IMR-90 (cell line): ENCODE data around the gene SCLY.

ENCODE experiments used
- CEBPB ChIP-seq: IDR thresholded peaks from 2 replicates; pipeline ENCODE4 v1.6.1; 2012; ENCODE audit warnings: low read depth, low read length, improper control_type of control experiment
- MAFK ChIP-seq: IDR thresholded peaks from 2 replicates; pipeline ENCODE4 v1.6.1; 2012; ENCODE audit warnings: low read depth, low read length, improper control_type of control experiment
- POLR2A ChIP-seq: IDR thresholded peaks from 2 replicates; pipeline ENCODE4 v1.6.1; 2012; ENCODE audit warnings: mild to moderate bottlenecking, low read depth, low read length
- SMC3 ChIP-seq: fragments of 150-350 bp; IDR thresholded peaks from 2 replicates; pipeline ENCODE4 v1.6.1; 2016; ENCODE audit warnings: low read depth, mild to moderate bottlenecking, antibody characterized with exemption, low read length, moderate library complexity
- TF ChIP-seq, protein P1 (sequence below): conservative IDR thresholded peaks from 2 replicates; pipeline ENCODE4 v1.5.1; 2012; ENCODE audit warnings: mild to moderate bottlenecking, low read depth, low read length, improper control_type of control experiment

DNA sequence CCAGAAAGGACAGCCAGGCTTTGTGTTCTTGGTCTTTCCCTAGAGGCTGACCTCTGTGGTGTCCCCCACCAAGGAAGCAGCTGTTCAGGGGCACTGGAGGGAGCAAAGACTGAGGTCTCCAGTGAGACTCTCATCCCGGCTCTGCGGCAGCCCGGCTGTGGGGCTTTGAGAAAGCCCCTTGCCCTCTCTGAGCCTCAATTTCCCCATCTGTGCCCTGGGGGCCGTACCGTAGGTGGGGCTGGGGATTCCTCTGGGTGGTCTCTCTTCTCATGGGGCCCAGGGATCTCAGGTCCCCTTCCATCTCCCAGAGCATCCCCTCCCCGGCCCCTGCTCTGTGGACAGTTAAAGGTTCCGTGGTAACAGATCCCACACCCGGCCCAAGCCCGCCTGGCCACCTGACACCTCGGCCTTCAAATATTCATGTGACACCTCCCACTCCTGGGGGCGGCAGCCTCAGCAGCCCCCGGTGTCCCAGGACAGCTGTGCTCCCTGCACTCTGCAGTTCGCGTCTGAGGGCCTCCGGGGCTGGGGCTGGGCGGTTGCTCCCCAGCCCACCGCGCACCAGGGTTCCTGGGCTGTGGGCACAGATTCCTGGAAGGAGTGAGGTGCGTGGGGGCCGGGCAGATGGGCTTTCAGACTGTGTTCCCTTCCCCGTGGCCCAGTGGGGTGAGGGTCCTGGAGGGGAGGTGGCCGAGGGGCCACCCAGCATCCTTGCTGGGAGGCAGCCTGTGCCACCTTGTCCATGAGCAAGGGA, 62.6 kb downstream of the SCLY start:
- TF ChIP-seq, protein P1, sequence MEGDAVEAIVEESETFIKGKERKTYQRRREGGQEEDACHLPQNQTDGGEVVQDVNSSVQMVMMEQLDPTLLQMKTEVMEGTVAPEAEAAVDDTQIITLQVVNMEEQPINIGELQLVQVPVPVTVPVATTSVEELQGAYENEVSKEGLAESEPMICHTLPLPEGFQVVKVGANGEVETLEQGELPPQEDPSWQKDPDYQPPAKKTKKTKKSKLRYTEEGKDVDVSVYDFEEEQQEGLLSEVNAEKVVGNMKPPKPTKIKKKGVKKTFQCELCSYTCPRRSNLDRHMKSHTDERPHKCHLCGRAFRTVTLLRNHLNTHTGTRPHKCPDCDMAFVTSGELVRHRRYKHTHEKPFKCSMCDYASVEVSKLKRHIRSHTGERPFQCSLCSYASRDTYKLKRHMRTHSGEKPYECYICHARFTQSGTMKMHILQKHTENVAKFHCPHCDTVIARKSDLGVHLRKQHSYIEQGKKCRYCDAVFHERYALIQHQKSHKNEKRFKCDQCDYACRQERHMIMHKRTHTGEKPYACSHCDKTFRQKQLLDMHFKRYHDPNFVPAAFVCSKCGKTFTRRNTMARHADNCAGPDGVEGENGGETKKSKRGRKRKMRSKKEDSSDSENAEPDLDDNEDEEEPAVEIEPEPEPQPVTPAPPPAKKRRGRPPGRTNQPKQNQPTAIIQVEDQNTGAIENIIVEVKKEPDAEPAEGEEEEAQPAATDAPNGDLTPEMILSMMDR, result no peak
- TF ChIP-seq CEBPB (no peak), POLR2A (no peak), SMC3 (no peak), MAFK (no peak)
